ENCODE results near the gene BTAF1.
A peak's percentile ranks its signal among the peaks of the same experiment; 100 is the strongest.

BTAF1 gene

DNA sequence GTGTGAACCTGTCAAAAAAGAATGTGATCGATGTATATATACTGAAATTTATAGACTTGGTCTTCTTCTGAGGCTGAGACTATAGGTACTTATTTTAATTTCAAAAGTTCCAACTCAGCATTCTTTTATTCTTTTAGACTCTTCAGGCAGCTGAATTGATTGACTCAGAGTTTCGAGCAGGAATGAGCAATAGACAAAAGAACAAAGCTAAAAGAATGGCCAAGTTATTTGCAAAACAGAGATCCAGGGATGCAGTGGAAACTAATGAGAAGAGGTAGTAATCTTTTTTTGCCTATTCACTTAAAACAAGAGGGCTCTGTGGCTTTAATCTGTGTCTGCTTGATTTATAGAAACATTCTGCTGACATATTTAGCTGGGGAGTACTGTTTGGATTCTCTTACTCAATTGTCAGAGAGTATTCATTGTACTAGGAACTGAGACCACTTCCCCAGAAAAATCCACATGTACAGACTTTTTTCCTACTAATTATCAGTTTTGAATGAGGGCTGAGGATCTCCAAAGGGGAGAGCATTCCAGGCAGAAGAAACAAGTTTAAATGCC is 30.1 kb downstream of the BTAF1 start:
- peak in 1 of 2 donors; percentile 44 for DNase-seq (ENCODE audit: low read depth in 2 of 2)
- TF ChIP-seq, protein P1, sequence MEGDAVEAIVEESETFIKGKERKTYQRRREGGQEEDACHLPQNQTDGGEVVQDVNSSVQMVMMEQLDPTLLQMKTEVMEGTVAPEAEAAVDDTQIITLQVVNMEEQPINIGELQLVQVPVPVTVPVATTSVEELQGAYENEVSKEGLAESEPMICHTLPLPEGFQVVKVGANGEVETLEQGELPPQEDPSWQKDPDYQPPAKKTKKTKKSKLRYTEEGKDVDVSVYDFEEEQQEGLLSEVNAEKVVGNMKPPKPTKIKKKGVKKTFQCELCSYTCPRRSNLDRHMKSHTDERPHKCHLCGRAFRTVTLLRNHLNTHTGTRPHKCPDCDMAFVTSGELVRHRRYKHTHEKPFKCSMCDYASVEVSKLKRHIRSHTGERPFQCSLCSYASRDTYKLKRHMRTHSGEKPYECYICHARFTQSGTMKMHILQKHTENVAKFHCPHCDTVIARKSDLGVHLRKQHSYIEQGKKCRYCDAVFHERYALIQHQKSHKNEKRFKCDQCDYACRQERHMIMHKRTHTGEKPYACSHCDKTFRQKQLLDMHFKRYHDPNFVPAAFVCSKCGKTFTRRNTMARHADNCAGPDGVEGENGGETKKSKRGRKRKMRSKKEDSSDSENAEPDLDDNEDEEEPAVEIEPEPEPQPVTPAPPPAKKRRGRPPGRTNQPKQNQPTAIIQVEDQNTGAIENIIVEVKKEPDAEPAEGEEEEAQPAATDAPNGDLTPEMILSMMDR (IDR thresholded peaks at IDR 0.05; ENCODE audit: low read depth, low read length) = no peak
- no peak overlapping the region for H3K4me3 ChIP-seq (replicated peaks in 1 of 2; ENCODE audit: low read depth in 2 of 2, low read length in 2 of 2)

DNA sequence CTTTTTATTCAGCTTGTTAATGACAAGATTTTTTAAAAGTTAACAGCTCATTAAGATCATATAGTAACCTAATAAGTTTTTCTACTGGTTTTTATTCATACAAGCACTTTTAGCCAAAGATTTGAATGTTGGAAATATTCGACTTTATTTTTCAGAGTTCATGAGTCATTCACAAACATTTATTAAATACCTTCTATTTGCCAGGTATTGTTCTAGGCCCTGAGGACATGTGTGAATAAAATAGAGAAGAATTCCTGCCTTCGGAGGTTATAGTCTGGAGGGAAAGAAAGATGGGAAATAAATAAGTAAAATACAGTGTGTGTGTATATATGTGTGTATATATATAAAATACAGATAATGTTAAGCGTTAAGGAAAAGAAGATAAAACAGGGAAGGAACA is 31.5 kb downstream of the BTAF1 start:
- H3K4me3 ChIP-seq (replicated peaks in 1 of 2; ENCODE audit: low read depth in 2 of 2, low read length in 2 of 2) = no peak overlapping the region
- TF ChIP-seq, protein P1 (IDR thresholded peaks at IDR 0.05; ENCODE audit: low read depth, low read length) = no peak
- peak in 1 of 2 donors; percentile 36 for DNase-seq (ENCODE audit: low read depth in 2 of 2)

DNA sequence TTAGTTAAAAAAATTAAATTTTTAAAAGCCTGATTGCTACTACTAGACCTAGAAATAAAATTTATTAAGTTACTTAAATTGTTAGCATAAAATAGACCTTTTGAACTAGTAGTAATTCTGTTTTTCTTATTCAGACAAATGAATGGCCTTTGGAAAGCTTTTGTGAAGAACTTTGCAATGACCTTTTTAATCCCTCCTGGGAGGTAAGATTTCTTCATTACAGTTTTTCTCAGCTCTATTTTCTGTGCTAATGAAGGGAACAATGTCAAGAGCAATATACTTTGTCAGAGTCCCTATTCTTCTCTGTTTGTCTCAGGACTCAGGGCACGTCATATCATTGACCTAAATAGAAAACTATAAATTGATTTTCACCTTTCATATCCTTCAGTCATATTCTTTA is 33.5 kb downstream of the BTAF1 start:
- TF ChIP-seq, protein P1 (IDR thresholded peaks at IDR 0.05; ENCODE audit: low read depth, low read length) = no peak
- DNase-seq (ENCODE audit: low read depth in 2 of 2) = no peak

DNA sequence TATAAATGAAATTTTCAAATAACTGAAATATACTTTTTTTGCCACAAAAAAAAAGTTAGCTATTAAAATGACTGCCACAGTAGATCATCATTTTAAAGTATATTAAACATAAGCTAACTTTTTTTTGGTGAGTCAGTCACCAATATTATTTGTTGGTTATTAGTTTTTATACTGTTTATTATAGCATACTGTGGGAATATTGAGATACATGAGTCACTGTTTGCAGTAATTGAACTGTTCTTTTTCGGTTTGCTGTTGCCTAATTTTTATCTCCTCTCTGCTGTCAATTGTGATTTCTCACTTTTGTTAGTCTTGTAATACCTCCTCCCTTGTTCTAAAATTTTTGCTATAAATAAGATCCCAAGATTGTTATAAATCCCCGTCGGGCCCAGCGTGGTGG is 45.7 kb downstream of the BTAF1 start:
- peak in 1 of 2 donors; percentile 45 for DNase-seq (ENCODE audit: low read depth in 2 of 2)
- TF ChIP-seq, protein P1 (IDR thresholded peaks at IDR 0.05; ENCODE audit: low read depth, low read length) = no peak
- H3K4me3 ChIP-seq (replicated peaks in 1 of 2; ENCODE audit: low read depth in 2 of 2, low read length in 2 of 2) = no peak overlapping the region

More for the DNA sequence above, 33.5 kb downstream of the BTAF1 start:
- no peak overlapping the region for H3K4me3 ChIP-seq (replicated peaks in 1 of 2; ENCODE audit: low read depth in 2 of 2, low read length in 2 of 2)

- TF ChIP-seq, protein P1 (IDR thresholded peaks at IDR 0.05; ENCODE audit: low read depth, low read length) = no peak
- H3K4me3 ChIP-seq (replicated peaks in 1 of 2; ENCODE audit: low read depth in 2 of 2, low read length in 2 of 2) = no peak overlapping the region
- peak; percentile 40 to 82 for DNase-seq (ENCODE audit: low read depth in 2 of 2)
Measured at GRCh38 chr10:91974960-91975359, 51.4 kb downstream of the BTAF1 start.

- DNase-seq (ENCODE audit: low read depth in 2 of 2) = no peak
- TF ChIP-seq, protein P1 (IDR thresholded peaks at IDR 0.05; ENCODE audit: low read depth, low read length) = no peak
- no peak overlapping the region for H3K4me3 ChIP-seq (replicated peaks in 1 of 2; ENCODE audit: low read depth in 2 of 2, low read length in 2 of 2)
Measured at GRCh38 chr10:91975438-91975837, 51.9 kb downstream of the BTAF1 start.
